ENCODE data around the gene PEX10.
"Not testable (repeated sequence)": the region's sequence is repeated elsewhere in the genome, so short reads cannot be mapped to it uniquely, and the experiment has no call there.

Gene PEX10

GRCh38 chr1:2442661-2443060, 30.3 kb upstream of the PEX10 start:
- no peak for DNase-seq

GRCh38 chr1:2441746-2442145, 29.4 kb upstream of the PEX10 start:
- no peak for DNase-seq

GRCh38 chr1:2440346-2440745, 28.0 kb upstream of the PEX10 start:
- DNase-seq: not testable (repeated sequence)

- DNase-seq: no peak
Measured at GRCh38 chr1:2439369-2439768, 27.0 kb upstream of the PEX10 start.

GRCh38 chr1:2438641-2439040, 26.3 kb upstream of the PEX10 start:
- no peak for DNase-seq

GRCh38 chr1:2438038-2438437, 25.7 kb upstream of the PEX10 start:
- DNase-seq: no peak

GRCh38 chr1:2437617-2438016, 25.3 kb upstream of the PEX10 start:
- DNase-seq: no peak

GRCh38 chr1:2436876-2437275, 24.5 kb upstream of the PEX10 start:
- no peak for DNase-seq

GRCh38 chr1:2435746-2436355, 23.5 kb upstream of the PEX10 start:
- DNase-seq: no peak

- no peak for DNase-seq
Measured at GRCh38 chr1:2435091-2435490, 22.7 kb upstream of the PEX10 start.

GRCh38 chr1:2433936-2434655, 21.7 kb upstream of the PEX10 start:
- no peak for DNase-seq

- no peak for DNase-seq
Measured at GRCh38 chr1:2433196-2433595, 20.8 kb upstream of the PEX10 start.

GRCh38 chr1:2432441-2432844, 20.1 kb upstream of the PEX10 start:
- DNase-seq: no peak

- no peak for DNase-seq
Measured at GRCh38 chr1:2431518-2431917, 19.2 kb upstream of the PEX10 start.

GRCh38 chr1:2431103-2431502, 18.7 kb upstream of the PEX10 start:
- DNase-seq: no peak

GRCh38 chr1:2430592-2430973, 18.2 kb upstream of the PEX10 start:
- DNase-seq: no peak

- no peak for DNase-seq
Measured at GRCh38 chr1:2429780-2430591, 17.6 kb upstream of the PEX10 start.

- no peak for DNase-seq
Measured at GRCh38 chr1:2428490-2428889, 16.1 kb upstream of the PEX10 start.

GRCh38 chr1:2427976-2428375, 15.6 kb upstream of the PEX10 start:
- DNase-seq: no peak

GRCh38 chr1:2427051-2427450, 14.7 kb upstream of the PEX10 start:
- DNase-seq: no peak

GRCh38 chr1:2426540-2426939, 14.2 kb upstream of the PEX10 start:
- DNase-seq: no peak

GRCh38 chr1:2425892-2426291, 13.5 kb upstream of the PEX10 start:
- DNase-seq: no peak

- DNase-seq: no peak
Measured at GRCh38 chr1:2422523-2422922, 10.2 kb upstream of the PEX10 start.

- no peak for DNase-seq
Measured at GRCh38 chr1:2419416-2419815, 7.1 kb upstream of the PEX10 start.
